ENCODE measurements around the gene TRMT2A.

The TRMT2A gene

DNA sequence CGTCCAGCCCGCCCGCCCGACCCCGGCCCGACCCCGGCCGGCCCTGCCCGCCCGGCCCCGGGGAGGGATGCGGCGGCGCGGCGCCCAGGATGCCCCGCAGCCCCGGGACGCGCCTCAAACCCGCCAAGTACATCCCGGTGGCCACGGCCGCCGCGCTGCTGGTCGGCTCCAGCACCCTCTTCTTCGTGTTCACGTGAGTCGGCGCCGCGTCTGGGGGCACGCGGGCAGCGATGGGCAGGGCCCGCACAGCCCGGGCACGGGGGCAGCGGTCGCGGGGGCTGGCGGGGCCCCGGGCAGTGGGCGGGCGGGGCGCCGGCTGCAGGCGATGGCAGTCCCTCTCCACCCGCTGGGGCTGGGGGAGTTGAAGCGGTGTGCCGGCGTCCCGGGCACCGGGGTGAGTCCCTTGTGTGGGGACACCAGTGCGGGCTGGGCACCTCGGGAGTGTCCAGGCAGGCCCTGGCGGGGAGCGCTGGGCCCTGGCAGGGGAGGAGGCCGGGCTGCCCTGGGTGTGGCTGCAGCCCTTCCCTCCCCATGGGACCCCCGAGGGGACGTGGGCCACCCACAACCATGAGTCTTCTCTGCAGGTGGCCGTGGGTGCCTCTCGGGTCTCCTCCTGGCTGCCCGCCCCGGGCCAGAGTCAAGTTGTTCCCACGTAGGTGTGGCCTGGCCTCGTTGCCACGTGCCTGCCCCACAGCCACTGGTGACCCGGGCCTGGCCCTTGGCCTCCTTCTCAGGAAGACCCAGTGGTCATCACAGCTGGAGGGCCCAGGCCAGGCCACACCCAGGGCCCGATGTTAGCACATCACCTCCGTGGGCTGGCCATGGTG lies 15.0 kb upstream of the TRMT2A start:
- H3K4me3 ChIP-seq (ENCODE audit: low read depth, low read length): peak overlapping the region; percentile 80
- no peak for DNase-seq (ENCODE audit: low read depth, low spot score)
- ChIA-PET POLR2A (no interaction called here), CTCF (no interaction called here)
- TF ChIP-seq CTCF (IDR thresholded peaks at IDR 0.05; ENCODE audit: insufficient read depth, low read length, missing control alignments): no peak

- ChIA-PET CTCF (no interaction called here), POLR2A (interaction anchor here (1.7 kb wide), 1 partner anchor 14 kb away, joined by 12 read pairs; the partner anchor contains the start of gene TRMT2A)
- H3K4me3 ChIP-seq (ENCODE audit: low read depth, low read length): peak within 1 kb of the TSS; percentile 80
- DNase-seq (ENCODE audit: low read depth, low spot score): no peak
- no peak for TF ChIP-seq CTCF (IDR thresholded peaks at IDR 0.05; ENCODE audit: insufficient read depth, low read length, missing control alignments)
These were observed 14.5 kb upstream of the TRMT2A start, which contains the start of gene ZDHHC8 for GRCh38 chr22:20131597-20131858. ZDHHC8 (plus strand) TSS chr22:20131804; CDS start chr22:20131948, 144 bp downstream.

DNA sequence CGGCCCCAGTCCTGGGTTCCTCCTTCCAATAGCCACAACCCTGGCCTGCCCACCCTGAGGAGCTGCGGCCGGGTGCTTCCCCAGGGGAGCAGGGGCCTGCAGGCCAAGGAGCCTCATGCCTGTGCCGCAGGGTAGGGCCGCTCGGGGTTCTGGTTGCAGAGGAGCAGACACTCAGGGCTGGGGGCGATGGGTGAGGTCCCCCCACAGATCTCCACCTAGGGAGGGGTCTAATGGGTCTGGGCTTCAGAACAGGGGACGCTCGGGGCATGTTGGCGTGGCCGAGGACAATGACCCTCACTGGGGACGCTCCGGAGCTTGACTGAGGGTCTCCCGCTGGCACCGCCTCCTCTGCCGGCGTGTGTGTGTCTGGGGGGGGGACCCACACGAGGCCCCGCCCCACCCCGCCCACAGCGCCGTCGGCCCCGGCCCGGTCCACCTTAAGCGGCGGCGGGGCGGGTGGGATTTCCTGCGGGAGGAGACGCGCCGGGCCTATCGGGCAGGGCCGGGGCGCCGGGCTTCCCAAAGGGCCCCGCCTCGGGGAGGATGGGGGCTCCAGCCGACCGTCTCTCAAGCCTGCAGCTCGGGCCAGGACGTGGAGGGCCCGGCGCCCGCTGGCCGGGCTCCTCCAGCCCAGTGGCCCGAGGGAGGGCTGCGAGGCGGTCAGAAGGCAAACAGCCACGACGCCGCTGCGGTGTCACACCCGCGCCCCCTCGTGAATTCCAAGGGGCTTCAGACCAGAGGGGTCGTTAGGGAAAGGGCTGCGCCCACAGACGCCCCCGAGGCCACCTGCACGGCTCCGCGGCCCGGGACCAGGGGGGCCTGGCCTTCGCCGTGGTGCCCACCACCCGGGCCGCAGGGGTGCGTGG lies 13.9 kb upstream of the TRMT2A start:
- no peak for DNase-seq (ENCODE audit: low read depth, low spot score)
- POLR2A ChIA-PET: interaction anchor here (1.7 kb wide), 1 partner anchor 13 kb away, joined by 12 read pairs; the partner anchor contains the start of gene TRMT2A
- no peak for TF ChIP-seq CTCF (IDR thresholded peaks at IDR 0.05; ENCODE audit: insufficient read depth, low read length, missing control alignments)
- CTCF ChIA-PET: interaction anchor here (2.0 to 3.3 kb wide), 2 partner anchors 12 to 400 kb away, joined by 5 to 27 read pairs; no protein-coding TSS in a partner anchor
- H3K4me3 ChIP-seq (ENCODE audit: low read depth, low read length): peak overlapping the region; percentile 77

GRCh38 chr22:20130319-20130718 lies 13.3 kb upstream of the TRMT2A start:
- ChIA-PET CTCF (interaction anchor here (2.0 to 3.3 kb wide), 2 partner anchors 11 to 400 kb away, joined by 5 to 27 read pairs; no protein-coding TSS in a partner anchor), POLR2A (interaction anchor here (1.7 kb wide), 1 partner anchor 12 kb away, joined by 12 read pairs; the partner anchor contains the start of gene TRMT2A)
- no peak overlapping the region; the same call in 1 of the 2 replicates for H3K4me3 ChIP-seq (ENCODE audit: low read depth, low read length)
- no peak for TF ChIP-seq CTCF (IDR thresholded peaks at IDR 0.05; ENCODE audit: insufficient read depth, low read length, missing control alignments)
- DNase-seq (ENCODE audit: low read depth, low spot score): no peak

DNA sequence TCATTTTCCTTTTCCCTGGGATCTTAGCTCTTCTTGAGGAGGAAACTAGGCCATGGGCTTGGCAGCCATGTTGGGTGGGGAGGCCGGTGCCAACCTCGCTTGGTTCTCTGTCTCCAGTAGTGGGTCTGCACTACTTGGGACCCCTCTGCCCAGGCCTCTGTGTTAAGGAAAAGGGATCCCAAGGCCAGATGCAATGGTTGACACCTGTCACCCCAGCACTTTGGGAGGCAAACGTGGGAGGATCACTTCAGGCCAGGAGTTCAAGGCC lies 12.7 kb upstream of the TRMT2A start:
- DNase-seq (ENCODE audit: low read depth, low spot score): no peak
- POLR2A ChIA-PET: no interaction called here
- no peak for TF ChIP-seq CTCF (IDR thresholded peaks at IDR 0.05; ENCODE audit: insufficient read depth, low read length, missing control alignments)
- no peak overlapping the region for H3K4me3 ChIP-seq (ENCODE audit: low read depth, low read length)
- CTCF ChIA-PET: interaction anchor here (1.3 to 3.3 kb wide), 3 partner anchors 11 to 399 kb away, joined by 4 to 27 read pairs (median 5); no protein-coding TSS in a partner anchor

All from AG04449 (cell line).